Breast epithelium (tissue), 4 donors: Measurements from ENCODE around the gene CDH23. TPM values are rescaled to one million over a fixed set of nuclear protein-coding genes. Genes with fewer than 3 reads are reported as not detected.

Source experiments
- DNase-seq, 2 donors: peaks; one replicate each; pipeline ENCODE4 v3.0.0-alpha.2; 2019; ENCODE audit warnings: low spot score in 2 of 2
- H3K27ac ChIP-seq, 2 donors: fragments of 200-600 bp; sonication (generic) in 1 of 2; one replicate each; pipeline ENCODE4 v1.5.1; 2016 to 2019; ENCODE audit warnings: mild to moderate bottlenecking in 1 of 2
- H3K27me3 ChIP-seq, 2 donors: fragments of 200-600 bp; sonication (generic) in 1 of 2; one replicate each; pipeline versions ENCODE4 v1.5.1 to v1.6.0; 2017 to 2019; ENCODE audit warnings: control low read depth in 1 of 2, mild to moderate bottlenecking in 1 of 2
- H3K36me3 ChIP-seq: fragments of 200-600 bp; one replicate; pipeline ENCODE4 v1.5.1; 2019
- H3K4me1 ChIP-seq, 2 donors: fragments of 200-600 bp; sonication (generic); one replicate each; pipeline ENCODE4 v1.5.1; 2016 to 2019; ENCODE audit warnings: control low read depth in 1 of 2
- H3K4me3 ChIP-seq, 3 donors: fragments of 200-600 bp; sonication (generic); 1 replicate in 2 of 3; 2 replicates in 1 of 3; pipeline ENCODE4 v1.5.1; 2016 to 2019; ENCODE audit warnings: mild to moderate bottlenecking in 3 of 3, moderate library complexity in 2 of 3
- H3K9me3 ChIP-seq, 2 donors: fragments of 200-600 bp; sonication (generic) in 1 of 2; one replicate each; pipeline ENCODE4 v1.5.1; 2016 to 2019; ENCODE audit warnings: control low read depth in 1 of 2
- CTCF ChIP-seq, 3 donors: fragments of 450-650 bp; IDR thresholded peaks; one replicate each; pipeline ENCODE4 v1.5.1; 2016 to 2017; ENCODE audit warnings: antibody characterized with exemption in 3 of 3, mild to moderate bottlenecking in 3 of 3, moderate library complexity in 3 of 3
- POLR2A ChIP-seq: fragments of 450-650 bp; IDR thresholded peaks from one replicate; pipeline ENCODE4 v1.6.1; 2016; ENCODE audit warnings: antibody characterized with exemption, mild to moderate bottlenecking, moderate library complexity
- POLR2AphosphoS5 ChIP-seq, 3 donors: sonication (generic); formaldehyde crosslinking; IDR thresholded peaks; one replicate each; pipeline ENCODE4 v1.6.1; 2017; ENCODE audit warnings: antibody characterized with exemption in 3 of 3
- intact Hi-C: fragments of 100-400 bp; cut with DNase I; formaldehyde crosslinking; loops from one replicate; pipeline ENCODE4 v1.15.1; 2023; ENCODE audit warnings: low total_unique reads
- total RNA-seq, 3 donors: library from RNA; depleted of rRNA; stranded (reverse); fragments of >200 nt; gene quantifications; one replicate each; pipeline ENCODE4 v1.1.0, GENCODE V29; 2016

Gene CDH23
- total RNA-seq, 3 donors from 2014 or later = 8.5 to 13.8 (median 11.6) TPM

- H3K27me3 ChIP-seq = no peaks in the 10 kb centered on the region
- no peaks in the 10 kb centered on the region for H3K4me1 ChIP-seq
- TF ChIP-seq POLR2AphosphoS5 (IDR thresholded peaks at IDR 0.05) (no peak), CTCF (IDR thresholded peaks at IDR 0.05) (no peak), POLR2A (no peak)
- no peak for DNase-seq
- no peak overlapping the region for H3K4me3 ChIP-seq
- no peaks in the 10 kb centered on the region for H3K9me3 ChIP-seq
- intact Hi-C loops = no loop called here
- H3K36me3 ChIP-seq = no peaks in the 10 kb centered on the region
- H3K27ac ChIP-seq = no peak overlapping the region
Observed at GRCh38 chr10:71690094-71690720, 293.5 kb downstream of the CDH23 start.

- DNase-seq = no peak
- no peak for TF ChIP-seq POLR2A
- no peak for TF ChIP-seq CTCF (IDR thresholded peaks at IDR 0.05)
- no peak for TF ChIP-seq POLR2AphosphoS5 (IDR thresholded peaks at IDR 0.05)
- H3K27ac ChIP-seq = no peak overlapping the region
- no peaks in the 10 kb centered on the region for H3K27me3 ChIP-seq
- no peaks in the 10 kb centered on the region for H3K36me3 ChIP-seq
- H3K9me3 ChIP-seq = no peaks in the 10 kb centered on the region
- H3K4me3 ChIP-seq = no peak overlapping the region
- H3K4me1 ChIP-seq = no peaks in the 10 kb centered on the region
- intact Hi-C loops = no loop called here
Observed at GRCh38 chr10:71691405-71691804, 294.7 kb downstream of the CDH23 start.

DNA sequence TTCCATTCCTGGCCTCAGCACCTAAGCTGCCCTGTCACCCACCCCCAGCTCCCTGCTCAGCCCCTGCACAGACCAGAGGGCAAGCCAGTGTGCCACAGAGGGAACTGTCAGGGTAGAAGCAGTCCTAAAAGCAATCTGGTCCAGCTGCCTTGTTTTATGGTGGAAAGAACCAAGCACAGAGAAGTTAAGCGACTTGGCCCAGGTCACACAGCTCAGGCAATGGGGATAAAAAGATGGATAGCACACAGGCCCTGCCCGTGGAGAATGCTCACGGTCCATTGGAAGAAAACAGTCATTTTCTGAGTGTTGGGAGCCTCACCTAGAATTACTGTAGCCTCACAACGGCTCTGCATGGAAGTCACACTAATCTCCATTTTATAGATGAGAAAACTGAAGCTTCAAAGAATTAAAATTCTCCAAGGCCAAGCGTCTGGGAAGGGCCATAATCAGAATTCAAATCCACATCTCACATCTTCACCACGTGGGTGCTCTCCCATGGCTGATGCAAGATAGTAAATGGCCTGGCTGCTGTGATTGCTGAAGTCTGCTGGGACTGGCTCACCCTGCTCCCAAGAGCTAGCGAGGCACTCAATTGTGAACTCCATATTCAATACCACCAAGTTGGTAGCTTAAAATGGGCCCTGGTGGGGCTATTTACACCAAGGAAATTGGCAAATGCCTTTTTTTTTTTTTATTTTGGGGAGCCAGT is 296.0 kb downstream of the CDH23 start:
- DNase-seq = no peak
- TF ChIP-seq POLR2AphosphoS5 (IDR thresholded peaks at IDR 0.05) (no peak), POLR2A (no peak), CTCF (IDR thresholded peaks at IDR 0.05) (no peak)
- intact Hi-C loops = no loop called here
- H3K4me1 ChIP-seq = no peaks in the 10 kb centered on the region
- no peaks in the 10 kb centered on the region for H3K9me3 ChIP-seq
- H3K27ac ChIP-seq = no peak overlapping the region
- H3K4me3 ChIP-seq = no peak overlapping the region
- no peaks in the 10 kb centered on the region for H3K36me3 ChIP-seq
- H3K27me3 ChIP-seq = no peaks in the 10 kb centered on the region

DNA sequence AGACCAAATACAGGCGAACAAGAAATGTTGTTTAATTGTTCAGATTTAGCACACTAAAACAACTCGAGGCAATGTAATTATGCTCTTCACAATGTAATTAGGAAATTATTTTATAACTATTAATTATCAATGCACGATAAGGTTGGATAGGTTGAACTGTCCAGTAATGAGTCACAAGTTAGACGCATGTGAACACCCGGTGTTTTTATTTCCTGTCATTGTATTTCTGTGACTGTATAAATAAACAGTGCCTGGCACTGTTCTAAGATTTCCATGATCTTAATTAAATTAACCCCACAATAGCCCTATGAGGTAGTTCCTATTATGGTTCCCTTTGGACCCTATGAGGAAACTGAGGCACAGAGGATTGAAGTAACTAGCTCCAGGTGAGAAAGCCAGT is 296.7 kb downstream of the CDH23 start:
- TF ChIP-seq CTCF (IDR thresholded peaks at IDR 0.05) = no peak
- TF ChIP-seq POLR2AphosphoS5 (IDR thresholded peaks at IDR 0.05) = no peak
- TF ChIP-seq POLR2A = no peak
- DNase-seq = no peak
- intact Hi-C loops = no loop called here
- Histone ChIP-seq H3K4me3 (no peak overlapping the region), H3K9me3 (no peaks in the 10 kb centered on the region), H3K36me3 (no peaks in the 10 kb centered on the region), H3K27ac (peak overlapping the region in 1 of 2 donors; percentile 48), H3K4me1 (no peaks in the 10 kb centered on the region), H3K27me3 (no peaks in the 10 kb centered on the region)

DNA sequence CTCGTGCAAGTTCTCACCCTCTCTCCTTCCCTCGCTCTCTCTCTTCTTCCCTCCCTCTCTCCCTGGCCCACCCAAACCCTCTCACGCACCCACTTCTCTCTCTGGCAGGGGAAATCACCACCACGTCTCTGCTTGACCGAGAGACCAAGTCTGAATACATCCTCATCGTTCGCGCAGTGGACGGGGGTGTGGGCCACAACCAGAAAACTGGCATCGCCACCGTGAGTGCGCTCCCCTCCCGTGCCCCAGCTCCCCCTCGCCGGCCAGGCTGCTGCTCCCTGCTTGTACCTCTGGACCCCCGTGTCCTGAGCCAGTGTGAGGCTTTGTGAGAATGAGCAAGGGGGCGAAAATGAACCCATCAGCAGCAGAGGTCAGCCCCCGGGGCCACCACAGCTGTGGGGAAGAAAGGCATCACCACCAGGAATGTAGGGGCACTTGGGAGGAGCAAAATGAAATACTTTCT is 297.4 kb downstream of the CDH23 start:
- peak overlapping the region; percentile 10 to 48 for H3K27ac ChIP-seq
- no peak for TF ChIP-seq POLR2A
- TF ChIP-seq POLR2AphosphoS5 (IDR thresholded peaks at IDR 0.05) = no peak
- TF ChIP-seq CTCF (IDR thresholded peaks at IDR 0.05) = no peak
- no peak for DNase-seq
- intact Hi-C loops = no loop called here
- no peaks in the 10 kb centered on the region for H3K4me1 ChIP-seq
- H3K36me3 ChIP-seq = no peaks in the 10 kb centered on the region
- no peak overlapping the region for H3K4me3 ChIP-seq
- no peaks in the 10 kb centered on the region for H3K9me3 ChIP-seq
- no peaks in the 10 kb centered on the region for H3K27me3 ChIP-seq
